ENCODE measurements around the gene PPP2R2B. TPM values are rescaled to one million over a fixed set of nuclear protein-coding genes. Genes with fewer than 3 reads are reported as not detected.

Gene PPP2R2B
- polyA plus RNA-seq (2011; rRNA removed) (0.58 and 0.69 TPM in 2 replicates), polyA minus RNA-seq (2011; rRNA and poly(A)+ RNA removed) (0.67 and 1.4 TPM in 2 replicates)

GRCh38 chr5:146878476-146879172 lies at the start of gene PPP2R2B:
Gene PPP2R2B (minus strand): TSS chr5:146878757.
- H3K4me3 ChIP-seq (ENCODE audit: low read depth, low read length): peak within 1 kb of the TSS; percentile 45
- no peaks in the 10 kb centered on the region for H3K36me3 ChIP-seq (ENCODE audit: control insufficient read depth, insufficient read depth, low read length)
- no peak for DNase-seq (ENCODE audit: low read depth)
- no peak for TF ChIP-seq CTCF (IDR thresholded peaks at IDR 0.05; ENCODE audit: insufficient read depth, low read depth, low read length)
- ChIA-PET POLR2A (no interaction called here), CTCF (interaction anchor here (1.4 kb wide), 1 partner anchor 16 kb away, joined by 3 read pairs; no protein-coding TSS in a partner anchor)
- peaks cover 10% of the 10 kb centered on the region for H3K27me3 ChIP-seq (ENCODE audit: control insufficient read depth, insufficient read depth, low read length)

- no peak for DNase-seq (ENCODE audit: low read depth)
- Histone ChIP-seq H3K4me3 (ENCODE audit: low read depth, low read length) (no peak overlapping the region), H3K36me3 (ENCODE audit: control insufficient read depth, insufficient read depth, low read length) (no peaks in the 10 kb centered on the region), H3K27me3 (ENCODE audit: control insufficient read depth, insufficient read depth, low read length) (no peaks in the 10 kb centered on the region)
- CTCF ChIA-PET: interaction anchor here (1.2 kb wide), 1 partner anchor 15 kb away, joined by 3 read pairs; no protein-coding TSS in a partner anchor
- POLR2A ChIA-PET: no interaction called here
- no peak for TF ChIP-seq CTCF (IDR thresholded peaks at IDR 0.05; ENCODE audit: insufficient read depth, low read depth, low read length)
Measured at GRCh38 chr5:146924132-146924531, 45.6 kb upstream of the PPP2R2B start.

- ChIA-PET POLR2A (no interaction called here), CTCF (no interaction called here)
- Histone ChIP-seq H3K4me3 (ENCODE audit: low read depth, low read length) (no peak overlapping the region), H3K27me3 (ENCODE audit: control insufficient read depth, insufficient read depth, low read length) (no peaks in the 10 kb centered on the region), H3K36me3 (ENCODE audit: control insufficient read depth, insufficient read depth, low read length) (no peaks in the 10 kb centered on the region)
- TF ChIP-seq CTCF (IDR thresholded peaks at IDR 0.05; ENCODE audit: insufficient read depth, low read depth, low read length): no peak
- DNase-seq (ENCODE audit: low read depth): no peak
Measured at GRCh38 chr5:146921225-146921624, 42.7 kb upstream of the PPP2R2B start.

- no peak for TF ChIP-seq CTCF (IDR thresholded peaks at IDR 0.05; ENCODE audit: insufficient read depth, low read depth, low read length)
- ChIA-PET CTCF (no interaction called here), POLR2A (no interaction called here)
- no peaks in the 10 kb centered on the region for H3K27me3 ChIP-seq (ENCODE audit: control insufficient read depth, insufficient read depth, low read length)
- no peak for DNase-seq (ENCODE audit: low read depth)
- H3K36me3 ChIP-seq (ENCODE audit: control insufficient read depth, insufficient read depth, low read length): no peaks in the 10 kb centered on the region
- no peak overlapping the region for H3K4me3 ChIP-seq (ENCODE audit: low read depth, low read length)
Measured at GRCh38 chr5:146920351-146920881, 41.9 kb upstream of the PPP2R2B start.

GRCh38 chr5:146919304-146919703 lies 40.7 kb upstream of the PPP2R2B start:
- TF ChIP-seq CTCF (IDR thresholded peaks at IDR 0.05; ENCODE audit: insufficient read depth, low read depth, low read length): no peak
- Histone ChIP-seq H3K36me3 (ENCODE audit: control insufficient read depth, insufficient read depth, low read length) (no peaks in the 10 kb centered on the region), H3K27me3 (ENCODE audit: control insufficient read depth, insufficient read depth, low read length) (no peaks in the 10 kb centered on the region), H3K4me3 (ENCODE audit: low read depth, low read length) (no peak overlapping the region)
- no peak for DNase-seq (ENCODE audit: low read depth)
- POLR2A ChIA-PET: no interaction called here
- CTCF ChIA-PET: no interaction called here
